ENCODE results near the gene RNU1-1. TPM values are rescaled to one million over a fixed set of nuclear protein-coding genes. Genes with fewer than 3 reads are reported as not detected.
"Not testable (repeated sequence)": the region's sequence is repeated elsewhere in the genome, so short reads cannot be mapped to it uniquely, and the experiment has no call there.

Gene RNU1-1
- total RNA-seq, 1 donor from 2014 or later: under 0.01 TPM

DNA sequence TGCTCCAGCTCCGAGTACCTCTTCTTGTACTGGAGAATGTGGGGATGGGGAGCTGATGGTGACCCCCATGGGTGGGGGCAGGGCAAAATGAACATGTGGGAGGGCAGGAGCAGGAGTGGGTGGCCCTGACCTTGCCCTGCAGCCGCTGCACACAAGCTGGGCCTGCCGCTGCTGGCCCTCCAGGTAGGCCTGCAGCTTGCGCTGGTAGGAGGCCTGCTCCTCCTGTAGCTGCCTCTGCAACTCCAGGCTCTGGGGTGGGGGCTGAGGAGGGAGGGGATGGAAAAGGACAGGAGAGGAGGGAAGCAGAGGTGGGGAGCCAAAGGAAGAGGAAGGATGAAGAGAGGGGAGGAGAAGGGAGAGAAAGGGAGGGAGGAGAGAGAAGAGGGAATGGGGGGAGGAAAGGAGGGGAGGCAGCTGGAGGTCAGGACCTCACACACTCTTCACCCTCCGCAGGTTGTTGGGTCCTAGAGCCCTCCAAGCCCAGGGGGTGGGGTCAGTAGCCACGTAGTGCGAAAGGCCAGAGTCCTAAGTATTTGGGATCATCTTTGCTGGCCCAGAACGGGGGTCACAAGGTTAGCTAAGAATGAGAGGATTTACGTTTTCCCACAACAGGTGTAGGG is 22.9 kb downstream of the RNU1-1 start:
- no peak for DNase-seq

DNA sequence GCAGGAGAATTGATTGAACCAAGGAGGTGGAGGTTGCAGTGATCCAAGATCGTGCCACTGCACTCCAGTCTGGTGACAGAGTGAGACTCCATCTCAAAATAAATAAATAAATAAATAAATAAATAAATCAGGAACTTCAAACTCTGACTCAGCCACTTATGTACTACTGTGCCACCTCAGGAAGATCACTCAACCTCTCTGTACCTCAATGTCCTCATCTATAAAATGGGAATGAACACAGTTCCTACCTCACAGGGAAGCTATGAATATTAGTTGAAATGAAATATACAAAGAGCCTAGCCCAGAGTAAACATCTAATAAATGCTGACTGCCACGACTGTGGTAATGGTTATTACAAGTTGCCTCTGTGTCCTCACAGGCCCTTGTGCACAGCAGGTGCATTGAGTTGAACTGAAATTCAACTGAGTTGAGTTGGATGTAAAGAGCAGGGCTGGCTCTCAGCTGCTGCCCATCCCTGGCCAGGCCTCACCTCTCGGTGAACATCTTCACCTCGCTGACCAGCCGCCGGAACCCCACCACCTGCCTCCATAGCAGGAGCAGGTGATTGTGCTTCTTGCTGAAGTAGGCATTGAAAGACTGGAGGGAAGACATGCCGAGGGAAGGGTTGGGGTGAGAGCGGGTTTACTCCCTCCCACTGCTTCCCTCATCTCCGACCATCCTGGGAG is 24.7 kb downstream of the RNU1-1 start:
- DNase-seq: not testable (repeated sequence)

DNA sequence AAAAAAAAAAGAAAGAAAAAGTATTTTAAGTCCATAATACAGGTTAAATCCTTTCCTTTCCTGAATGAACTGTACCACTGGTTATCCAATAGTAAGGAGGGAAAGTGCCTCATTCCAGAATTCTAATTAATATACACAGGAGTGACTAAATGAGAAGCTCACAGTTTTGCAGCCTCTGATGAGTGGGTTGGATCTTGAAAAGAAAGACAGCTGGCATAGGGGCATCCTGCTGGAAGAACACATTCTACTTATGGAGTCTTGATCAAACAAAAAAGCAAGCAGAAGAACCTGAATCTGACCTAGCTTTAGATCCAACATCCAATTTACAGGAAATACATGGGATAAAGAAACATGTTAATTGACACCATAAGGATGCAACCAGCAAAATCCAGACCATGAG is 27.1 kb downstream of the RNU1-1 start:
- DNase-seq: not testable (repeated sequence)

DNA sequence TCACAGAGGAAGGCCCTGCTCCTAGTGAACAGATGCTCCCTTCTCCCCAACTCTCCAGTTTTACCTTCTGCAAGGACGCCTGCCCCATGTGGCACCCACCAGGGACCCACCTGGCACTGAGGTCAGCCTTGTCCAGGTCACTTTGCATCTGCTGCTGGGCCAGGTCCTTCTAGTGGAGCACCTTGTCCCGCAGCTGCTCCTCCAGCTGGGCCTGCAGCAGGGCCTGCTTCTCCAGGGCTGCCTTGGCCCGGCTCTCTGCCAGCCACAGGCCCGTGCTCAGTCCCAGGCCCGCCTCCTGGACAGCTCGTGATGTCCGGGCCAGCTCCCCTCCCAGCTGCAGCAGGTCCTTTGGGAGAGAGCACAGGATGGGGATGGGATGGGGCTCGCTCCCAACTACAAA is 27.8 kb downstream of the RNU1-1 start:
- DNase-seq: not testable (repeated sequence)

DNA sequence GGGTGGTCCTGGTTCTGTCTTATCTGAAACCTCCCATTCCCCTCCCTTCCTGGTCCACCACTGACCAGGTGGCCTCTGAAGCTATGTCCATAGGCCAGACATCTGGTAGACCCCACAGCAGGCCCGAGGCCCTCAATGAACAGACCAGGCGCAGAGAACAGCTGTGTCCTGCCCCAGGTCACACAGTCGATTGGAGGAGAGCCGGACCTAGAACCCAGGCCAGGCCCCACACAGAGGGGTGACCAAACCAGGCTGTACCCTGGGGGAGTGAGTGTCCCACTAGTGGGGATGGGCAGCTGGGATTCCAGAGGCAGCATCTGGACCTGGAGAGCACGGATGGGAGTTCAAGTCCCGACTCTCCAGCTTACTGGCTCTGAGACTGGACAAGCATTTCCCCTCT is 29.2 kb downstream of the RNU1-1 start:
- no peak for DNase-seq

DNA sequence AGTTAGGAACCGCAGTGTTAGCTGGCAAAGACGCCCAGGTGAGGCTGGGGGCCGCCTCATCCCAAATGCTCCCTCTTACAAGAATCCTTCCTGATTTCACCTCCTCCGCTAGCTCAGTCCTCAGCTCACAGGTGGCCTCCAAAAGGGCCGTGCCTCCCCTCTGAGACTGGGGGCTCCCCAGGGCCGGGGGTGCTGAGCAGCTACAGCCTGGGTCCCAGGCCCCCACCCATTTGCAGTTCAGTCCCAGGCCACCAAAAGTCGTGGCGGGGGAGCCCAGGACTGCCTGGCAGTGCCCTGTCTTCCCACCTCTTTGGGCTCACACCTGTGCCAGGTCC is 29.6 kb downstream of the RNU1-1 start:
- no peak for DNase-seq

DNA sequence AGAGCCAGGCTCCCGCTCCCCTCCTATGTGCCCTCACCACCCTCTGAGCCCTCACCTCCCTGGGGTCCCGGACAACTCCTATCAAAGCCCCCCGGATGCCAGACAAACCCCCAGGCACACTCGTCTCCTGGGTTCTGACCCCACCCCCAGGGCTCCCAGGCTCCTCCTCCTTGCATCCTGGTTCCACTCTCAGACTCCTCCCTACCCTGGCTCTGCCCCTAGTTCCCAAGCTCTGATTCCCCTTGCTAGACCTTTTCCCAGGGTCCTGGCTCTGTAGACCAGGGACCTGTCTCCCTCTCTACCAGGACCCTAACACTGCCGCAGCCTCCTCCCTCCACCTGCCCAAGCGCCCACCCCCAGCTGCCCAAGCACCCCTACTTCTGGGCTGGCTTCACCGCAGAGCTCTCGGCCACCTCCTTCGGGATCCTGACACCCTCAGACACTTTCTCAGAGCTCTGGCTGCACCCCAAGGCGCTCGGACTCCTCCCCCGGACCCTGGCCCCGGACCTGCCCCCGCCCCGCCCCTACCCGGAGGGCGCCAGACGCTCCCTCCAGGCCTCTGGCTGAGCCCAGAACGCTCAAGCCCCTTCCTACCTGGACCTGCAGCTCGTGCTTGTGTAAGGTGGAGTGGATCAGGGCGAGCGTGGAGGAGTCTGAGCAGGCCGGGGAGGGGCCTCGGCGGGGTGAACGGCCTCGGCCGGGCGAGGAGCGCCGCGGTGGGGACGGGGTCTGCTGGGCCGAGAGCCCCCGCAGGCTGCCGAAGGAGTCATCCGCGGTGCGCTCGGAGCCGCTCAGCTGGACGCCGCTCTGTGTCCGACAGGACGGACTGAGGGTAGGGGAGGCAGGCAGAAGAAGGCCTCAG is 30.2 kb downstream of the RNU1-1 start:
- DNase-seq: not testable (repeated sequence)

DNA sequence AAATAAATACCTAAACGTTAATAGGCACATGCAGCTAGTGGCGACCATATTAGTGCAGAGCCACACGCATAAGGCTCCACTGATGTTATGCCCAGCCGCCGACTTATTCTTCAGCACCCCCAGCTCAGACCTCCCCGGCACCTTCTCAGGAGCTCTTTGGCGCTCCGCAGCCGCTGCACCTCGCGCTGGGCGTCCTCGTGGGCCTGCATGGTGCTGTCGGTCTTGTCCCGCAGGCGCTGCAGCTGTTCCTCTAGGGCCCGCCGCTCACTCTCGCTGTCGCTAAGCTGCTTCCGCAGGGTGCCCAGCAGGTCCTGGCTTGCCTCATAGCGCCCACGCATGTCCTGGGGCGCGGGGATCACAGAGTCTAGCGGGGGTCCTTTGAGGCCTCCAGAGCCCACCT is 30.9 kb downstream of the RNU1-1 start:
- not testable (repeated sequence) for DNase-seq

DNA sequence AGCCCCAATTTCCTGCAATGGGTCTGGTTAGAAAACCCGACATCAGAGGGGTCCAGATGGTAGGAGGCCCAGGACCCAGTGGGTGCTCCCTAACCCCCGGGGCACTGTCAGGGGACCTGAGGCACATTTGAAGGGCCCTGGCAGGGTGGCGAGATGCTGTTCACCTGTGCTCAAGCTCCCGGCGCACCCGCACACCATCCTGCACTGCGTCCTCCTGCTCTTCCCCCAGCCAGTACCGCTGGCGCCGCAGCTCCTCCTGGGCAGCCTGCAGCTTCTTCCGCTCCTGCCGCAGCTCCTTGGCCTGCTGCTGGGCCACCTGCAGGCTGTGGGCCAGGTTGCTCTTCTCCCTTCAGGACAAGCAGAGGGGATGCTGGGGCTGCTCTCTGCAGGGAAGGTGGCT is 36.0 kb downstream of the RNU1-1 start:
- DNase-seq: no peak

DNA sequence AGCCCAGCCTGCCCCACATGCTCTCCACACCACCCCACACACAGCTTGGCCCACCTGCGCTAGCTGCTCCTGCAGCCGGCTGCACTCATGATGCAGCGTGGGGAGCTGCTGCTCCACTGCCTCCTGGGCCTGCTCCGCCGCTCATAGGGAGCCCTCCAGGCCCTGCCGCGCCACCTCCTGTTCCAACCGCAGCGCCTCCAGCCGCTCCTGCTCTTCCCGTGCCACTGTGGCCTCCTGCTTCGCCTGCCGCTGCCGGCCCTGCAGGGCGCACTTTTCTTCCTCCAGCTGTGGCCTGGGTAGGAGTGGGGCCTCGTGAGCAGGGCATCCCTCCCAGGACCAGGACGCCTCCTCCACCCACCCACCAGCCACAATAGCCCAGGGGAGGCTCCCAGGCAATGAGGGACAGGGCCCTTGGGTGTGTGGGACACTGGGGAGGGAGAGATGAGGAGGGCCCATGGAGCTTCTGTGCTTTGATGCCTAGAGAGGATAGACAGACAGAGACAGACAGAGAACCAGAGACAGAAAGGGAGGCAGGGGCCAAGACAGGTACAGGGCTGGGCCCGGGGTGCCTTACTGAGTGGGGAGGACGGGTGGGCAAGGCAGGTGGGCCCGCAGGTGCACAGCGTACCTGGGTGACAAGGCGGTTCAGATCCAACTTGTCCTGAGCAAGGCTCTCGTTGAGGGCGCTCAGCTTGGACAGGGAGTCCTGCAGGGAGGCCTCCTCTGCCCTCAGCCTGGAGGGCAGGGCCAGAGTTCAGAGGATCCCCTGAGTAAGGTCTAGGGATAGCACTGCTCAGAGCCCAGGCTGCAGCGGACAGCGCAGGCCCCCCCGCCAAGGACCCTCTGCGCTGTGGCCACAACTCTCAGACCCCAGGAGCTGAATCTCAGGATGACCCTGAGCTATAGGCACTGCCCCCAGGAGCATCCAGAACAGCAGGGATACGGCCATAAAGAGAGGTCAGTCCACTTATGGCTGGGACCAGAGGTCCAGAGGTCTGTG is 38.0 kb downstream of the RNU1-1 start:
- not testable (repeated sequence) for DNase-seq

DNA sequence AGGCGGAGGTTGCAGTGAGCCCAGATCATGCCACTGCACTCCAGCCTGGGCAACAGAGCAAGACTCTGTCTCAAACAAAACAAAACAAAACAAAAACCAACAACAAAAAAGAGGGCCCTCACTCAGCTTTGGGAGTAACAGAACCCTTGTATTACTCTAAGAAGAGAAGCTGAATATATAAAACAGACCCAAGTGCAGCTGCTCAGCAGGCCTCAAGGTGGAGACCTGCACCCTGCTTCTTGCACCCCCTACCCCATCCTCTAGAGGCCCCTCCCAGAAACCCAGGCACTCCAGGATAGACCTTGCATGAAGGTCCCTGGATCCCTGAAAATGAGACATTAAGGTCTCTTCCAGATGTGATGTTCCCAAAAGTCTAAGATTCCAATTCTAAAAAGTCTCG is 39.2 kb downstream of the RNU1-1 start:
- DNase-seq: peak; percentile 15

DNA sequence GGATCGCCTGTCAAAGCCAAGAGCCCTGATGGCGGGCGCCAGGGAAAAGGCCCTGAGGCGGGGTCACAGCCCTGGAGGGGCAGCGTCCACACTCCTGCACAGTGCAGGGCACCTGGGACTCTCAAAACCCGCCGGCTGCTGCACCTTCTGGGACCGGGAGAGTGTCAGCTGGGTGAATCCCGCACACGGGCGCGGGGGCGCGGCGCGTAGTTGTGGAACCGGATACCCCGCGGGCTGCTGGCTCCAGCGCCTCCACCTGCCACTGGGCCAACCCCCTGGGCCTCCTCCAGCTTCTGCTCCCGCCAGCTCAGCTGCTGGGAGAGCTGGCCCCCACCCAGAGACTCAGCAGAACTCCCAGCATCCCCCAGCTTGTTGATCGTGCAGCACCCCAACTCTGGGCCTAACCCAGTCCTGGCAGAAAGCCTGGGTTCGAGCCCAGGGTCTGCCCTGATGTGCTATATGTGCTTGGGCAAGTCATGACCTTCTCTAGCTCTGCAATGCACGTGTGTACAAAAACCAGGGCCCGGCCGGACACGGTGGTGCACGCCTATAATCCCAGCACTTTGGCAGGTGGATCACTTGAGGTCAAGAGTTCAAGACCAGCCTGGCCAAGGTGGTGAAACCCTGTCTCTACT is 39.8 kb downstream of the RNU1-1 start:
- DNase-seq: no peak

DNA sequence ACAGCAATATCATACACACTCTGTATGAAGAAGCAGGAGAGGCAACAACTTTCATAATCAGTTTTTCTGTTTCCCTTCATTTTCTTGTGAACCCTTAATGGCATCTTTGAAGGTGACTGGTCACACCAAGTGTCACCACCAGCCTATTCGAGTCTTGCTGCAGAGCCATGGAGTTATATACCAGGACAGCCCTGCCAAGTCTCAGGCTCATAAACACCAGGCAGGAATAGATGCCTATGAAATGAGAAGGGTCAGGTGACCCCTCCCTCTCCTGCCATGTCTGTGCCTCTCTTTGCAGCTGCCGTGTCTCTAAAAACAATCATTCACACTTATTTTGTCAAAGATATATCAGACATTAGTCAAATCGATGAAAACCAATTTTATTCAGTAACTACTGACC is 45.5 kb downstream of the RNU1-1 start:
- no peak for DNase-seq

DNA sequence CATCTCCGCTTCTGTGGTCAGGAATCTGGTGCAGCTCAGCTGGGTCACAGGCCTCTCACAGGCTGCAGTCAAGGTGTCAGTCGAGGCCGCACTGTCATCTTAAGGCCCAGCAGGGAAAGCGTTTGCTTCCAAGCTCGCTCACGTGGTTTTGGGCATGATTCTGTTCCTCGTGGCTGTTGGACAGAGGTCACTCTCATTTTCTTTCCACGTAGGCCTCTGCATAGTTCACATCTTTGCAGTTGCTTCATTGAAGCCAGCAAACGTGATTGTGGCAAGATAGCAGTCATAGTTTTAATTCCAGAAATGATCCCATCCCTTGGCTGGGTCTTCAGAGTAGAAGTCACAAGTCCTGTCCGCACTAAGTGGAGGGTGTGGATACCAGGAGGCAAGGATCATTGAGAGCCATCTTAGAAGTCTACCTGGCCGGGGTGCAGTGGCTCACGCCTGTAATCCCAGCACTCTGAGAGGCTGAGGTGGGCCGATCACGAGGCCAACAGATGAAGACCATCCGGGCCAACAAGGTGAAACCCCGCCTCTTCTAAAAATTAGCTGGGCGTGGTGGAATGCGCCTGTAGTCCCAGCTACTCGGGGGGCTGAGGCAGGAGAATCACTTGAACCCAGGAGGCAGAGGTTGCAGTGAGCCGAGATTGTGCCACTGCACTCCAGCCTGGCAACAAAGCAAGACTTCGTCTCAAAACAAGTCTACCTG is 49.0 kb downstream of the RNU1-1 start:
- DNase-seq: no peak

Other genes with a start within 250 kb of the RNU1-1 start
- gene FBXO42, start 161.8 kb downstream of the RNU1-1 start, total RNA-seq: 14.0 and 15.8 TPM in 2 replicates
- 23.5 and 48.7 TPM in 2 replicates for gene SZRD1, start 147.0 kb downstream of the RNU1-1 start, total RNA-seq
- under 0.01 TPM in 1 of 2 replicates, not detected in the other for gene SPATA21, start 76.9 kb downstream of the RNU1-1 start, total RNA-seq
- 195 and 263 TPM in 2 replicates for gene NECAP2, start 73.6 kb downstream of the RNU1-1 start, total RNA-seq
- gene NBPF1, start 99.3 kb upstream of the RNU1-1 start, total RNA-seq: 35.1 and 46.3 TPM in 2 replicates
- gene RNU1-3, start 152.7 kb upstream of the RNU1-1 start, total RNA-seq: under 0.01 TPM in 2 replicates
- under 0.01 TPM in 2 replicates for gene RNU1-4, start 226.2 kb upstream of the RNU1-1 start, total RNA-seq